ENCODE data around the gene GTF2F1. TPM values are rescaled to one million over a fixed set of nuclear protein-coding genes. Genes with fewer than 3 reads are reported as not detected.
A peak's percentile ranks its signal among the peaks of the same experiment; 100 is the strongest.

The GTF2F1 gene
- polyA plus RNA-seq, 3 donors from 2014 or later: 11.0 to 29.8 (median 11.5) TPM

GRCh38 chr19:6424939-6425731 lies 32.2 kb upstream of the GTF2F1 start:
- no peaks in the 10 kb centered on the region for H3K9me3 Mint-ChIP-seq
- DNase-seq: peak; percentile 99 to 100 (median 99)
- H3K27me3 Mint-ChIP-seq (ENCODE audit: low read depth in 3 of 3): peaks cover 5 to 8% (median 6%) of the 10 kb centered on the region in 3 donors
- peak overlapping the region; percentile 82 to 98 (median 93) for H3K27ac Mint-ChIP-seq
- H3K36me3 Mint-ChIP-seq: peaks cover 0 to 9% (median 6%) of the 10 kb centered on the region in 3 donors
- H3K4me1 Mint-ChIP-seq: peaks cover 42 to 47% of the 10 kb centered on the region in 2 donors
- H3K4me3 Mint-ChIP-seq: peak overlapping the region; percentile 60 to 85 (median 79)

GRCh38 chr19:6424195-6424938 lies 31.4 kb upstream of the GTF2F1 start, which contains the start of gene KHSRP:
Gene KHSRP, minus strand, starts transcription at chr19:6424811. Its CDS starts 110 bp downstream, at chr19:6424701.
- DNase-seq: peak in 2 of 3 donors; percentile 15 to 27
- peaks cover 4 to 11% (median 9%) of the 10 kb centered on the region in 3 donors for H3K36me3 Mint-ChIP-seq

GRCh38 chr19:6423499-6424194 lies 30.7 kb upstream of the GTF2F1 start:
- no peaks in the 10 kb centered on the region for H3K9me3 Mint-ChIP-seq
- H3K4me1 Mint-ChIP-seq: peaks cover 42 to 47% of the 10 kb centered on the region in 2 donors
- DNase-seq: no peak
- peak overlapping the region; percentile 84 to 88 (median 86) for H3K4me3 Mint-ChIP-seq
- H3K27ac Mint-ChIP-seq: peak overlapping the region; percentile 69 to 91 (median 86)
- peaks cover 5 to 8% (median 6%) of the 10 kb centered on the region in 3 donors for H3K27me3 Mint-ChIP-seq (ENCODE audit: low read depth in 3 of 3)
- peaks cover 4 to 11% (median 9%) of the 10 kb centered on the region in 3 donors for H3K36me3 Mint-ChIP-seq

More at GRCh38 chr19:6424195-6424938, 31.4 kb upstream of the GTF2F1 start, which contains the start of gene KHSRP:
- Mint-ChIP-seq H3K27ac (peak within 1 kb of the TSS; percentile 84 to 98 (median 93)), H3K27me3 (ENCODE audit: low read depth in 3 of 3) (peaks cover 5 to 8% (median 6%) of the 10 kb centered on the region in 3 donors), H3K9me3 (no peaks in the 10 kb centered on the region), H3K4me3 (peak within 1 kb of the TSS; percentile 84 to 88 (median 86)), H3K4me1 (peaks cover 42 to 47% of the 10 kb centered on the region in 2 donors)

- H3K36me3 Mint-ChIP-seq: peaks cover 4 to 11% (median 9%) of the 10 kb centered on the region in 3 donors
- DNase-seq: no peak
- H3K9me3 Mint-ChIP-seq: no peaks in the 10 kb centered on the region
- peak overlapping the region in 3 of 6 donors; percentile 12 to 50 (median 19) for H3K27ac Mint-ChIP-seq
- peaks cover 42 to 47% of the 10 kb centered on the region in 2 donors for H3K4me1 Mint-ChIP-seq
- H3K27me3 Mint-ChIP-seq (ENCODE audit: low read depth in 3 of 3): peaks cover 5 to 7% (median 6%) of the 10 kb centered on the region in 3 donors
- peak overlapping the region in 1 of 5 donors; percentile 9 for H3K4me3 Mint-ChIP-seq
Measured at GRCh38 chr19:6421075-6422014, 28.4 kb upstream of the GTF2F1 start.

- H3K4me1 Mint-ChIP-seq: peaks cover 25 to 31% of the 10 kb centered on the region in 2 donors
- peaks cover 0 to 2% (median 2%) of the 10 kb centered on the region in 3 donors for H3K27me3 Mint-ChIP-seq (ENCODE audit: low read depth in 3 of 3)
- peaks cover 4 to 17% (median 15%) of the 10 kb centered on the region in 3 donors for H3K36me3 Mint-ChIP-seq
- no peak overlapping the region for H3K27ac Mint-ChIP-seq
- H3K9me3 Mint-ChIP-seq: no peaks in the 10 kb centered on the region
- no peak for DNase-seq
- no peak overlapping the region for H3K4me3 Mint-ChIP-seq
Measured at GRCh38 chr19:6418562-6418932, 25.6 kb upstream of the GTF2F1 start.

- no peaks in the 10 kb centered on the region for H3K9me3 Mint-ChIP-seq
- H3K27ac Mint-ChIP-seq: no peak overlapping the region
- H3K27me3 Mint-ChIP-seq (ENCODE audit: low read depth in 3 of 3): peaks cover 0 to 2% (median 2%) of the 10 kb centered on the region in 3 donors
- DNase-seq: no peak
- peaks cover 19 to 25% of the 10 kb centered on the region in 2 donors for H3K4me1 Mint-ChIP-seq
- no peak overlapping the region for H3K4me3 Mint-ChIP-seq
- H3K36me3 Mint-ChIP-seq: peaks cover 4 to 17% (median 16%) of the 10 kb centered on the region in 3 donors
Measured at GRCh38 chr19:6417713-6418561, 25.0 kb upstream of the GTF2F1 start.

GRCh38 chr19:6416658-6417405 lies 23.9 kb upstream of the GTF2F1 start:
- Mint-ChIP-seq H3K27me3 (ENCODE audit: low read depth in 3 of 3) (peaks cover 0 to 2% (median 0%) of the 10 kb centered on the region in 3 donors), H3K4me3 (no peak overlapping the region), H3K9me3 (no peaks in the 10 kb centered on the region), H3K36me3 (peaks cover 4 to 17% (median 16%) of the 10 kb centered on the region in 3 donors), H3K4me1 (peaks cover 8 to 14% of the 10 kb centered on the region in 2 donors), H3K27ac (no peak overlapping the region)
- no peak for DNase-seq

GRCh38 chr19:6415591-6416190 lies 22.7 kb upstream of the GTF2F1 start:
- H3K9me3 Mint-ChIP-seq: no peaks in the 10 kb centered on the region
- peaks cover 3 to 4% of the 10 kb centered on the region in 2 donors for H3K4me1 Mint-ChIP-seq
- H3K4me3 Mint-ChIP-seq: no peak overlapping the region
- DNase-seq: no peak
- H3K27ac Mint-ChIP-seq: no peak overlapping the region
- peaks cover 0 to 2% (median 0%) of the 10 kb centered on the region in 3 donors for H3K27me3 Mint-ChIP-seq (ENCODE audit: low read depth in 3 of 3)
- H3K36me3 Mint-ChIP-seq: peaks cover 4 to 13% (median 12%) of the 10 kb centered on the region in 3 donors

- peaks cover 2 to 9% (median 7%) of the 10 kb centered on the region in 3 donors for H3K36me3 Mint-ChIP-seq
- no peak overlapping the region for H3K4me3 Mint-ChIP-seq
- no peak for DNase-seq
Measured at GRCh38 chr19:6414793-6415590, 22.0 kb upstream of the GTF2F1 start.

More at GRCh38 chr19:6414793-6415590, 22.0 kb upstream of the GTF2F1 start:
- Mint-ChIP-seq H3K4me1 (no peaks in the 10 kb centered on the region), H3K9me3 (no peaks in the 10 kb centered on the region), H3K27ac (no peak overlapping the region), H3K27me3 (ENCODE audit: low read depth in 3 of 3) (peaks cover 0 to 2% (median 2%) of the 10 kb centered on the region in 3 donors)

Measured in immature natural killer cell (primary cell).